GM12891 (cell line): ENCODE measurements around the gene C9orf43. TPM values are rescaled to one million over a fixed set of nuclear protein-coding genes. Genes with fewer than 3 reads are reported as not detected.
"Not testable (repeated sequence)": the region's sequence is repeated elsewhere in the genome, so short reads cannot be mapped to it uniquely, and the experiment has no call there.

Experiments used
- DNase-seq: peaks from one replicate; pipeline ENCODE4 v3.0.0; 2011; ENCODE audit warnings: low spot score; ENCODE audit not compliant: insufficient read length
- FAIRE-seq: peaks from 2 replicates; lab custom pipeline; 2011; peaks lifted over from hg19 to GRCh38; lab: Jason Lieb, UNC
- PAX5 ChIP-seq: IDR thresholded peaks from 2 replicates; pipeline ENCODE4 v1.6.1; 2011; ENCODE audit warnings: low read length, moderate library complexity, mild to moderate bottlenecking; ENCODE audit not compliant: insufficient read depth, severe bottlenecking
- POLR2A ChIP-seq: IDR thresholded peaks from 2 replicates; pipeline ENCODE4 v1.6.1; 2011; ENCODE audit warnings: low read depth, low read length, control low read depth
- POLR2AphosphoS5 ChIP-seq: IDR thresholded peaks from 2 replicates; pipeline ENCODE4 v1.6.1; 2011; ENCODE audit warnings: low read depth, low read length, control low read depth
- POU2F2 ChIP-seq: IDR thresholded peaks from 2 replicates; pipeline ENCODE4 v1.6.1; 2011; ENCODE audit warnings: low read depth, mild to moderate bottlenecking, control low read depth, low read length, moderate library complexity
- SPI1 ChIP-seq: IDR thresholded peaks from 2 replicates; pipeline ENCODE4 v1.6.1; 2011; ENCODE audit warnings: low read depth, low read length, control low read depth
- TAF1 ChIP-seq: IDR thresholded peaks from 2 replicates; pipeline ENCODE4 v1.6.1; 2011; ENCODE audit warnings: low read depth, low read length, control low read depth
- polyA plus RNA-seq: library from polyadenylated mRNA; unstranded; fragments of >200 nt; gene quantifications from one replicate; pipeline ENCODE4 v1.2.1, GENCODE V29; 2012; ENCODE audit warnings: low read depth, missing spikeins, inconsistent platforms; ENCODE audit not compliant: missing spikeins

Gene C9orf43
- 0.58 TPM for polyA plus RNA-seq

GRCh38 chr9:113410207-113410864, at the start of gene C9orf43, which contains the start of gene POLE3:
TSS of gene C9orf43 (plus strand) at chr9:113410747. CDS start at chr9:113413494, 2,747 bp downstream.
TSS of gene POLE3 (minus strand) at chr9:113410675. CDS start at chr9:113410293, 382 bp downstream.
- TF ChIP-seq SPI1 (no peak), POLR2A (peak; percentile 91), POU2F2 (peak; percentile 46), TAF1 (peak; percentile 75), POLR2AphosphoS5 (peak; percentile 87; the same call in 1 of the 2 replicates), PAX5 (peak; percentile 83)
- FAIRE-seq (peak; percentile 97), DNase-seq (peak; percentile 82)

- no peak for DNase-seq
- TF ChIP-seq POLR2AphosphoS5: no peak
- TF ChIP-seq SPI1: no peak
- no peak for TF ChIP-seq POU2F2
- TF ChIP-seq PAX5: no peak
- TF ChIP-seq TAF1: no peak
- no peak for TF ChIP-seq POLR2A
- FAIRE-seq: no peak
Measured at GRCh38 chr9:113361304-113362018, 49.1 kb upstream of the C9orf43 start.

GRCh38 chr9:113363336-113363735, 47.2 kb upstream of the C9orf43 start:
- no peak for TF ChIP-seq TAF1
- no peak for TF ChIP-seq SPI1
- no peak for TF ChIP-seq POLR2A
- no peak for TF ChIP-seq POU2F2
- no peak for TF ChIP-seq POLR2AphosphoS5
- no peak for TF ChIP-seq PAX5
- no peak for DNase-seq

GRCh38 chr9:113364951-113365350, 45.6 kb upstream of the C9orf43 start:
- no peak for DNase-seq
- TF ChIP-seq SPI1: no peak
- no peak for TF ChIP-seq POLR2A
- no peak for TF ChIP-seq POU2F2
- TF ChIP-seq PAX5: no peak
- no peak for TF ChIP-seq POLR2AphosphoS5
- no peak for TF ChIP-seq TAF1
- FAIRE-seq: no peak

More at GRCh38 chr9:113363336-113363735, 47.2 kb upstream of the C9orf43 start:
- FAIRE-seq: no peak

GRCh38 chr9:113365652-113366051, 44.9 kb upstream of the C9orf43 start:
- not testable (repeated sequence) for FAIRE-seq, DNase-seq

- no peak for TF ChIP-seq PAX5
- no peak for TF ChIP-seq SPI1
- no peak for TF ChIP-seq POLR2A
- TF ChIP-seq TAF1: no peak
- TF ChIP-seq POLR2AphosphoS5: no peak
- TF ChIP-seq POU2F2: no peak
- FAIRE-seq (no peak), DNase-seq (no peak)
Measured at GRCh38 chr9:113368348-113368981, 42.1 kb upstream of the C9orf43 start.

- no peak for FAIRE-seq
- TF ChIP-seq TAF1 (no peak), PAX5 (no peak), POU2F2 (no peak), SPI1 (no peak)
Measured at GRCh38 chr9:113368982-113369854, 41.3 kb upstream of the C9orf43 start.

GRCh38 chr9:113369855-113370140, 40.7 kb upstream of the C9orf43 start:
- no peak for DNase-seq
- no peak for TF ChIP-seq POLR2A
- TF ChIP-seq POU2F2: no peak
- TF ChIP-seq TAF1: no peak
- TF ChIP-seq SPI1: no peak
- TF ChIP-seq POLR2AphosphoS5: no peak
- no peak for TF ChIP-seq PAX5
- no peak for FAIRE-seq

More at GRCh38 chr9:113368982-113369854, 41.3 kb upstream of the C9orf43 start:
- no peak for DNase-seq

GRCh38 chr9:113370806-113371325, 39.7 kb upstream of the C9orf43 start:
- no peak for TF ChIP-seq POLR2AphosphoS5
- TF ChIP-seq PAX5: no peak
- no peak for TF ChIP-seq POU2F2
- no peak for TF ChIP-seq SPI1
- TF ChIP-seq TAF1: no peak
- TF ChIP-seq POLR2A: no peak
- DNase-seq: no peak
- FAIRE-seq: no peak
